PC-9 (cell line): ENCODE measurements around the gene OSBPL8. TPM values are rescaled to one million over a fixed set of nuclear protein-coding genes. Genes with fewer than 3 reads are reported as not detected.

ENCODE experiments used
- BruUV-seq: library from RNA; stranded (reverse); fragments of 400-500 nt; replicated peaks from 2 replicates; lab custom pipeline; 2021; lab: Mats Ljungman, UMichigan
- CTCF ChIA-PET: fragments of 300-600 bp; sonication (Branson Sonifier 250); formaldehyde crosslinking; loops from one replicate; lab custom pipeline; 2022; ENCODE audit warnings: antibody characterized with exemption; lab: Charles Lee
- POLR2A ChIA-PET: fragments of 300-600 bp; sonication (Branson Sonifier 250); formaldehyde crosslinking; loops from one replicate; lab custom pipeline; 2022; ENCODE audit warnings: antibody characterized with exemption; ENCODE audit not compliant: unreplicated experiment; lab: Charles Lee
- DNase-seq, 2 experiments: peaks; one replicate each; pipeline versions ENCODE4 v3.0.0 to v3.0.0-alpha.2; 2015 to 2022; ENCODE audit warnings: mixed read lengths in 1 of 2
- H2AFZ ChIP-seq: fragments of 200-600 bp; sonication (generic); 2 replicates; pipeline ENCODE4 v1.8.1; 2017; ENCODE audit warnings: antibody characterized with exemption
- H3F3A ChIP-seq: fragments of 200-600 bp; sonication (generic); 2 replicates; pipeline ENCODE4 v1.8.1; 2017; ENCODE audit warnings: antibody characterized with exemption, mild to moderate bottlenecking, low read depth; ENCODE audit not compliant: insufficient read depth
- H3K27ac ChIP-seq: fragments of 200-600 bp; sonication (generic); 2 replicates; pipeline ENCODE4 v1.6.1; 2016; ENCODE audit warnings: mixed run types
- H3K27me3 ChIP-seq: fragments of 200-600 bp; sonication (generic); 2 replicates; pipeline ENCODE4 v1.6.1; 2016; ENCODE audit warnings: low read depth, mixed run types; ENCODE audit not compliant: insufficient read depth
- H3K36me3 ChIP-seq: fragments of 200-600 bp; sonication (generic); 2 replicates; pipeline ENCODE4 v1.6.1; 2016; ENCODE audit warnings: low read depth, mixed run types
- H3K4me1 ChIP-seq: fragments of 200-600 bp; sonication (generic); replicated peaks from 2 replicates; pipeline ENCODE4 v1.6.1; 2016; ENCODE audit warnings: mixed run types; ENCODE audit not compliant: insufficient read depth
- H3K4me2 ChIP-seq: fragments of 200-600 bp; sonication (generic); 2 replicates; pipeline ENCODE4 v1.6.1; 2017; ENCODE audit warnings: mixed run types
- H3K4me3 ChIP-seq: fragments of 200-600 bp; sonication (generic); 2 replicates; pipeline ENCODE4 v1.6.1; 2016; ENCODE audit warnings: mixed run types
- H3K79me2 ChIP-seq: fragments of 200-600 bp; sonication (generic); 2 replicates; pipeline ENCODE4 v1.6.1; 2017; ENCODE audit warnings: low read depth, mixed run types
- H3K9me2 ChIP-seq: fragments of 200-600 bp; sonication (generic); 2 replicates; pipeline ENCODE4 v1.8.1; 2017; ENCODE audit warnings: mild to moderate bottlenecking; ENCODE audit not compliant: insufficient read depth
- H3K9me3 ChIP-seq: fragments of 200-600 bp; sonication (generic); 2 replicates; pipeline ENCODE4 v1.8.1; 2016; ENCODE audit warnings: low read depth; ENCODE audit not compliant: insufficient read depth
- H4K20me1 ChIP-seq: fragments of 200-600 bp; sonication (generic); 2 replicates; pipeline ENCODE4 v1.8.1; 2017; ENCODE audit not compliant: insufficient read depth
- EZH2 ChIP-seq: fragments of 200-600 bp; sonication (generic); IDR thresholded peaks from 2 replicates; pipeline ENCODE4 v1.8.0; 2017; ENCODE audit warnings: antibody characterized with exemption, low read depth
- intact Hi-C: fragments of 100-400 bp; cut with micrococcal nuclease; formaldehyde crosslinking; loops from one replicate; pipeline ENCODE4 v1.10.0; 2022; ENCODE audit not compliant: unreplicated experiment
- total RNA-seq: library from RNA; stranded (reverse); gene quantifications from 2 replicates; pipeline ENCODE4 v1.2.3, GENCODE V29; 2021
- TF ChIP-seq, protein P1 (sequence below): fragments of 200-600 bp; sonication (generic); conservative IDR thresholded peaks from 2 replicates; pipeline ENCODE4 v1.6.1; 2017; ENCODE audit warnings: mixed run types, antibody characterized with exemption, mild to moderate bottlenecking, moderate library complexity

Gene OSBPL8
- total RNA-seq, 1 experiment from 2014 or later, result 53.2 TPM

DNA sequence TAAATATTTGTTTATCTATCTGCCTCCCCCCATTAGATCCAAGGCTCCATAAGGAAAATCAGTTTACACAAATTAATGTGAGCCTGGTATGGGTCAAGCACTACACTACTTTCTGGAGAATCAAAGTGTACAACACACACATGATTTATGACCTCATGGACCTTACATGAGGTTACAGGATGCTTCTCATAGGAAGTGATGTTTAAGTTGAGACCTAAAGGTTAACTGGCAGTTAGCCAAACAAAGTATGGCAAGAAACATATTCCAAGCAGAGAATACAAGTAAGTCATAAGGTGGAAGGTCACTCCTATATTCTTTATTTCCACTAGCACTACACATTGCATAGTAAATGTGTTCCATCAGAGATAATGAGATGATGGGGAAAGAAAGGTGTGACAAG lies 39.2 kb downstream of the OSBPL8 start:
- Histone ChIP-seq H3K27ac (no peak overlapping the region), H2AFZ (no peak overlapping the region), H3K27me3 (no peaks in the 10 kb centered on the region), H3F3A (no peaks in the 10 kb centered on the region; the same call in 1 of the 2 replicates), H3K36me3 (no peaks in the 10 kb centered on the region), H3K4me1 (no peaks in the 10 kb centered on the region), H3K79me2 (peaks cover 5% of the 10 kb centered on the region; the same call in 1 of the 2 replicates), H3K9me2 (no peaks in the 10 kb centered on the region), H4K20me1 (no peaks in the 10 kb centered on the region), H3K4me2 (no peak overlapping the region), H3K4me3 (no peak overlapping the region), H3K9me3 (0 out of 2 replicates have a peak, but pooled peaks cover 3% of the 10 kb centered on the region)
- POLR2A ChIA-PET, result no interaction called here
- CTCF ChIA-PET, result no interaction called here
- TF ChIP-seq, protein P1, sequence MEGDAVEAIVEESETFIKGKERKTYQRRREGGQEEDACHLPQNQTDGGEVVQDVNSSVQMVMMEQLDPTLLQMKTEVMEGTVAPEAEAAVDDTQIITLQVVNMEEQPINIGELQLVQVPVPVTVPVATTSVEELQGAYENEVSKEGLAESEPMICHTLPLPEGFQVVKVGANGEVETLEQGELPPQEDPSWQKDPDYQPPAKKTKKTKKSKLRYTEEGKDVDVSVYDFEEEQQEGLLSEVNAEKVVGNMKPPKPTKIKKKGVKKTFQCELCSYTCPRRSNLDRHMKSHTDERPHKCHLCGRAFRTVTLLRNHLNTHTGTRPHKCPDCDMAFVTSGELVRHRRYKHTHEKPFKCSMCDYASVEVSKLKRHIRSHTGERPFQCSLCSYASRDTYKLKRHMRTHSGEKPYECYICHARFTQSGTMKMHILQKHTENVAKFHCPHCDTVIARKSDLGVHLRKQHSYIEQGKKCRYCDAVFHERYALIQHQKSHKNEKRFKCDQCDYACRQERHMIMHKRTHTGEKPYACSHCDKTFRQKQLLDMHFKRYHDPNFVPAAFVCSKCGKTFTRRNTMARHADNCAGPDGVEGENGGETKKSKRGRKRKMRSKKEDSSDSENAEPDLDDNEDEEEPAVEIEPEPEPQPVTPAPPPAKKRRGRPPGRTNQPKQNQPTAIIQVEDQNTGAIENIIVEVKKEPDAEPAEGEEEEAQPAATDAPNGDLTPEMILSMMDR, result no peak
- no peak for TF ChIP-seq EZH2
- DNase-seq, result no peak
- intact Hi-C loops, result no loop called here
- no TSS peak for BruUV-seq

DNA sequence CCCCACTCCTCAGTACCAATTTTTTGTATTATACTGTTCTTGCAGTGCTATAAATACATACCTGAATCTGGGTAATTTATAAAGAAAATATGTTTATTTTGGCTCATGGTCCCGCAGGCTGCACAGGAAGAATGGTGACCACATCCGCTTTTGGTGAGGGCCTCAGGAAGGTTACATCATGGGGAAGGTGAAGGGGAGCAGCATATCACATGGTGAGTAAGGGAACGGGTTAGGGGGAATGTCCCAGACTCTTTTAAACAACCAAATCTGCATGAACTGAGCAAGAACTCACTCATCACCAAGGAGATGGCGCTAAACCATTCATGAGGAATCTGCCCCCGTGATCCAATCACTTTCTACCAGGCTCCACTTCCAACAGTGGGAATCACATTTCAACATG lies 40.0 kb downstream of the OSBPL8 start:
- no peak for DNase-seq
- H4K20me1 ChIP-seq, result no peaks in the 10 kb centered on the region
- no peak overlapping the region for H3K27ac ChIP-seq
- BruUV-seq, result no TSS peak
- ChIA-PET POLR2A (no interaction called here), CTCF (no interaction called here)
- H3K27me3 ChIP-seq, result no peaks in the 10 kb centered on the region
- H2AFZ ChIP-seq, result no peak overlapping the region
- no peaks in the 10 kb centered on the region; the same call in 1 of the 2 replicates for H3F3A ChIP-seq
- H3K9me2 ChIP-seq, result no peaks in the 10 kb centered on the region
- TF ChIP-seq, protein P1, result no peak
- TF ChIP-seq EZH2, result no peak
- no peaks in the 10 kb centered on the region for H3K36me3 ChIP-seq
- no peak overlapping the region for H3K4me3 ChIP-seq
- no peaks in the 10 kb centered on the region for H3K4me1 ChIP-seq
- H3K79me2 ChIP-seq, result peaks cover 5% of the 10 kb centered on the region; the same call in 1 of the 2 replicates
- H3K4me2 ChIP-seq, result no peak overlapping the region
- 0 out of 2 replicates have a peak, but pooled peaks cover 3% of the 10 kb centered on the region for H3K9me3 ChIP-seq
- intact Hi-C loops, result no loop called here

DNA sequence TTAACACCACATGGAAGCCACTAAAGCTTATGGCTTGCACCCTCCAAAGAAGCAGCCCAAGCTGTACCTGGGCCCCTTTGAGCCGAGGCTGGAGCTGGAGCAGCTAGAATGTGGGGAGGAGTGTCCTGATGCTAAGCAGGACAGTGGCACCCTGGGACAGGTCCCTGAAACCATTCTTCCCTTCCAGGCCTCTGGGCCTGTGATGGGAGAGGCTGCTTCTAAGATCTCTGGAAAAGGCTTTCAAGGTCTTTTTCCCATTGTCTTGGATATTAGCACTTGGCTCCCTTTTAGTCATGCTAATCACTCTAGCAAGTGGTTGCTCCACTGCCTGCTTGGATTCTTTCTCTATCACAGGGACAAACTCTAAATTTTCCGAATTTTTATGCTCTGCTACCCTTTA lies 40.9 kb downstream of the OSBPL8 start:
- no TSS peak for BruUV-seq
- Histone ChIP-seq H3K9me3 (0 out of 2 replicates have a peak, but pooled peaks cover 3% of the 10 kb centered on the region), H3F3A (no peaks in the 10 kb centered on the region; the same call in 1 of the 2 replicates), H3K27me3 (no peaks in the 10 kb centered on the region), H3K4me1 (no peaks in the 10 kb centered on the region), H3K27ac (no peak overlapping the region), H3K36me3 (no peaks in the 10 kb centered on the region), H3K79me2 (peaks cover 5% of the 10 kb centered on the region; the same call in 1 of the 2 replicates), H3K9me2 (no peaks in the 10 kb centered on the region), H3K4me2 (no peak overlapping the region), H3K4me3 (no peak overlapping the region), H4K20me1 (no peaks in the 10 kb centered on the region), H2AFZ (no peak overlapping the region)
- ChIA-PET POLR2A (interaction anchor here (0.5 kb wide), 1 partner anchor 21 kb away, joined by 4 read pairs; no protein-coding TSS in a partner anchor), CTCF (no interaction called here)
- TF ChIP-seq EZH2, result no peak
- TF ChIP-seq, protein P1, result no peak
- intact Hi-C loops, result no loop called here
- no peak for DNase-seq
